GM21786 (cell line): ENCODE data around the gene ANKFN1.

ENCODE experiments used
- ATAC-seq: cut with Tn5 transposase; IDR thresholded peaks from one replicate; pipeline ENCODE4 v1.9.1; 2021; ENCODE audit not compliant: unreplicated experiment

ANKFN1 gene

DNA sequence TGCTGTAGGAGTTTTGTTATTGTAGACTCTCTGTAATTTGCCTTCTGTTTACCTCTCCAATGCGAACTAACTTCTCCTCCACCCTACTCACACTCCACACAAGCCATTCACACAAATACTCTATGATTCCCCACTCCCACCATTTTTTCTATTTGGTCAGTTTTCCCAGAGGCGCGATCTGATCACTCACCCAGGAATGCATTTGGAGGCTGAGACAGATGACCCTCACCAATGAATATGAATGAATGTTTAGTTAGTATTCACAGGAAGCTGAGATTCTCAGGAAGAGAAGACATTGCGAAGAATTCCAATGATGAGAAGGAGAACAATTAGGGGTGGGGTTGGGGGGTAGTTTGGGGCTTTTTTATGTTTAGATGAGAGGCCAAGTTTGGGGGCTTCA is 10.5 kb upstream of the ANKFN1 start:
- ATAC-seq: no peak

DNA sequence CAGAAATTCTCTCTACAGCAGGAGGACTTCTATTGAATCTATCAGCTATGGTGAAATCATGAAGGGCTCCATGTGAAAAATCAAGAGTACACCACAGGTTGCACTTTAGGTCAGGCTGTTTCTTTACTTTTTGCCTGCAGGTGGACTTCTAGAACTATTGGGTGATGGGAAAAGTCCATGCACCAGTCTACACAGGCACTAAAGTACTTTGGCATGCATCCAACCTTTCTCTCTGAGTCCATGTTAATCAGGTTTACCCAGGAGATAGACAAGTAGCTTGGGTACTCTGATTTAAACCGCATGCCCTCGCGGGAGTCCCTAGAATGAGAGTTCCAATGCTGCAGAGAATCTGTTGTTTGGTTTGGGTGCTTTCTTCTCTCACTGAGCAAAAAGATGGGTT is 9.1 kb upstream of the ANKFN1 start:
- no peak for ATAC-seq

DNA sequence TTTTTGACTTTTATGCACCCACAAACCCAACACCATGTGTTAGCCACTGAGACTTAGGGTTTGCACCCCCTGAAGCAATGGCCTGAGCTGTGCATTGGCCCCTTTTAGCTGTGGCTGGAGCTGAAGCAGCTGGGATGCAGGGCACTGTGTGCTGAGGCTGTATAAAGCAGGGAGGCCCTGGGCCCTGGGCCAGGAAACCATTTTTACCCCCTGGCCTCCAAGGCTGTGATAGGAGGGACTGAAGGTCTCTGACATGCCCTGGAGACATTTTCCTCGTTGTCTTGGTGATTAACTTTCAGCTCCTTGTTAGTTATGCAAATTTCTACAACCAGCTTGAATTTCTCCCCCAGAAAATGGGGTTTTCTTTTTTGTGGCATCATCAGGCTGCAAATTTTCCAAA is 6.7 kb upstream of the ANKFN1 start:
- no peak for ATAC-seq

DNA sequence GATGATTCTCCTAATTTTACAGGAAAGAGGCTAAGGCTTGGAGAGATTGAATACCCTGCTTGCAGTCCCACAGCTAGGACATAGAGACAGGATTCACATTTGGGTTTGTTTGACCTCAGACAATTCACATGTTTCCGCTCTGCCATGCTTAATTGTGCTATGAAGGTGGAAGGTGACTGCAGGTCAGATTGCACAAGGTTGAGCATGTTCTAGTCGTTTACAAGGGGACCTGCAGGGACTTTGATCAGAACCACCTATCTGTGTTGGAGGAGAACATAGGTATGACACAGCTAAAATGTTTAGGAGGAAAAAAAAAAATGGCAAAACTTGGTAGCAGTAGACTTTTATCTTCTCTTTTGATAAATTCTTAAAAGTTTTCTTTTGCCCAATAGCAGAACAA is 4.9 kb upstream of the ANKFN1 start:
- ATAC-seq: no peak

DNA sequence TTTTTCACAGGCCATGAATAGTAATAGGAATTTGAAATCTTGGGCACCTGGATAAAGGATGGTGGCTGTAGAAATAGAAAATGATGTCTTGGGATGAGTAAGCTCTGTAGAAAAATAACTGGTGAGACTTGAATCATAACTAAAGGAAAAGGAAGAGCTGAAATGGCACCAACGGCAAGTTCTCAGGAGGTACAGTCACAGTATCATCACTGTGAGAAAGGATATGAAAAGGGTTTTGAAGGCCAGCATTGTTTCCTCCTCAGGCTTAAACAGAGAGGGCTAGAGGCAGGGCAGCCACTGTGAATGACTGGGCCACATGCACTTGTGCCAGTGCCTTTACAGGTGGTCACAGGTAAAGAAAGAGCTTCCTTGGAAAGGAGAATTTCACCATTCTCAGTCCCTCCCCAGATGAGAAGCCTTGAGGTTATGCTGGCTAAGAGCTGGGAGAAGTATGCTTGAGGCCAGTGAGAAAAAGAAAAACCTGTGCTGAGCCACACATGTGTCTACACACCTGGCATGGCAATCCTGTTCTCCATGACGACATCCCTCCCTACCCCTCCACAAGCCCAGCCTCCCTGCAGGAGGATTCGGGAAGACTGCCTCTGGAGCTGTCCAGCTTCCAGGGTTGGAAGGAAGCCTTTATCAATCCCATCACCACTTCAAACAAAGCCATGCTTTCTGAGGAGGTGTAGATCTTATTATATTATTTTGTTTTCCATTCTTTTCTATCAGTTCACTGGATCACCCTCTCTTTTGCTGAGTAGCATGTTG is 3.8 kb upstream of the ANKFN1 start:
- no peak for ATAC-seq

DNA sequence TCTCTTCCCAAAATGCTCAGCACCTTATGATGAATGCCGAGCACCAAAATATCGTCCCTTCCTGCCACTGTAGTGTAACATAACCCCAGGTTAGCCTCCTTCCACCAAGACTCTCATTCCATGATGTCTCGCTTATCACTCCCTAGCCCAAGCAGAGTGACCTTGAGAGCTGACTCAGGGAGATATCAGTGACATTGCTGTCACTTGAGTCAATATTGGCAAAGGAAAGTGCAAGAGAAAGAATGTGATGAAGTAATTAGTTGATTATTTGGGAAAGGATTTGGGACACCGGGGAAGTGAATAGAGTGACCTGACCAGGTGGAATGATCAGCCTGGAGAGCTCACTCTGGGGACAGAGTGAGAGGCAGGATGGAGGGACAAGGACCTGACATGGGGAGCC is 2.6 kb upstream of the ANKFN1 start:
- no peak for ATAC-seq

DNA sequence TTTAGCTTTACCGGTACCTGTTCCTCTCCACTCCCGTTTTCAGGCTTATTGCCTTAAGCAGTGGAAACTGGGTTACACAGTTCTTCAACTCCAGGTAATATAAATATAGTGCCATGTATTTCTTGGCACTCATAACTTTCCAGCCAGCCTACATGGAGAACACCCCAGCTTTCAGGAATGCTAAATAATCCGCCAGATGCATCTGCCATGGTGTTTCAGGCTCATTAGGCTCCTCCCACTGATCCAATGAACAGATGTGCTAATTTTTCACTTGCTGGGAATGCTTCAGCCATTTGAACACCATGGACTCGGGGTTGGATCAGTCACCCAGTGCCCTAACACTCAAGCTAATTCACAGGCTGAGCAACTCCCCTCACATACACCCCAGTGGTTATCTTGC is 4.6 kb downstream of the ANKFN1 start:
- ATAC-seq: no peak

DNA sequence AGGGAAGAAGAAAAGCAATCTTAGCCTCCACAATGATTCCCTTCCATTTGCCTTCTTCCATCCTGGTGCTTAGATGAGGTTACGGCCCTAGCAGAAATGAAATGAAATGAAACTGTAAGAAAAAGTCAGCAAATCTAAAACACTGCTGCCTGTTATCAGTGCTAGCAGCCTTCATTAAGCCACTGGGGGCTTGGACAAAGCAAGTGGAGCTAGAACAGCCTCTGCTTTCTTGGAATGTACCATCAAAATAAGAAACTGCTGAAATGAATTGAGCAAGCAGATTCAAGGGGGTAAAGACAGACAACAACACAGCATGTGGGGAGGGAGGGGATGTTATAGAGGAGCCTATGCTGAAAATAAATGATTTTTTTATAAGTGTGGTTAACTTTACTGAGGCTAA is 5.1 kb downstream of the ANKFN1 start:
- no peak for ATAC-seq

DNA sequence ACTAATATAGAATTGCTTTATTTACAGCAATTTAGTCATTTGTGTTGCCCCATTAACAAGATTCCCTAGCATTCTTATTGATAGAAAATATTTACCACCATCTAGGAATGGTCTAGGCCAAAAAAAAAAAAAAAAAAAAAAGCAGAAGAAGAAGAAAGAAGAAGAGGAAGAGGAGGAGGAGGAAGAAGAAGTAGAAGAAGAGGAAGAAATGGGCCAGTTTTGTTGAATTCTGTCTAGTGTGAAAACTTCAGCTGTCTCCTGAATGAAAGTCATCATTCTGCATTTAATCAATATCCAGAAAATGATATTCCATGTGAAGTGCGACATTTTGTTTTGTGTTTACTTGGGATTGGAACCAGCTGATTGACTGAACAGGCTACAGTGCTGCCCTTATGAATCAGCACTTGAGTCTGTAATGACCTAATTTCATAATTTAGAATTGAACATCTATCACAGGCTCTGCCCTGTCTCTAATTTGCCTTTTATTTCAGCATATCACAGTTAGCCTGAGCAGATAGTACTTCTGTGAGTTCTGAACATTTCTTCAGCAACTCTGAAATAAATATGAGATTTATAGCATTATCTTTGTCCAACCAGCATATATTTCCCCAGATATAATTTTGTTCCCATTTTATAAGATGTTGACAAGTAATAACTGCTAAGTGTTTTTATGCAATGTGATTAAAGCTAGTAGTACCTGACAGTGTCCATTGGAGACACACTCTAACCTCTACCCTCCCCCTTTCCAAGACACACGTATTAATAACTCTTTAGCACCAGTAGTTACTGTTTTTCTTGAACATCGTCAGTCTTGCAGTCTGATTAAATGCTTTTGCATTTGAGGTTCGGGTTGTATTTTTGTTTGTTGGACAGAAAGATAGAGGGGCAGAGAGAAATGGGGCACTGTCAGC is 5.9 kb downstream of the ANKFN1 start:
- no peak for ATAC-seq

DNA sequence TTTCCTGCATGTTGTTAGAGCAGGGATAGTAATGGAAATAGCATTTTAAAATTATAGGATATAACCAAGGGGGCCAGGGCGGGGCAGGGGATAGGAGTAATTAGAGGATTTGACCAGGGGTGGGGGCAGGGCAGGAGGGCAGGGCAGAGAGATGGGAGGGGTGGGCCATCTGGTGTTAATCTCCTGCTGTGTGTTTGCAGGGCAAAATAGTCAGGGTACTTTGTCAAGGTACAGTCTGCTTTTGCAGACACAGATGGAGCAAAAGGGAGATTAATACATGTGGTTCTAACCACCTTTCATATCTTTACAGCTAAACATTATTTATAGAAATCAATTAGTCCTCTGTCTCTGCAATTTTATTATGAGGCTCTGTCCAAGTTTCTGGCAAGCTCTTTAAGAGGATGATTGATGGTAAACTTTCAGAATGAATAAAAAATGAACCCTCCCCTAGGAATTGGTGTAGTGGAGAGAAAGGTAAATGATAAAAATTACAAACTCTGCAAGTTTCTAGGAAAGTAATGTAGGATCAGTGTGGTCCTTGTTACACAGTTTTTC is 6.6 kb downstream of the ANKFN1 start:
- no peak for ATAC-seq

DNA sequence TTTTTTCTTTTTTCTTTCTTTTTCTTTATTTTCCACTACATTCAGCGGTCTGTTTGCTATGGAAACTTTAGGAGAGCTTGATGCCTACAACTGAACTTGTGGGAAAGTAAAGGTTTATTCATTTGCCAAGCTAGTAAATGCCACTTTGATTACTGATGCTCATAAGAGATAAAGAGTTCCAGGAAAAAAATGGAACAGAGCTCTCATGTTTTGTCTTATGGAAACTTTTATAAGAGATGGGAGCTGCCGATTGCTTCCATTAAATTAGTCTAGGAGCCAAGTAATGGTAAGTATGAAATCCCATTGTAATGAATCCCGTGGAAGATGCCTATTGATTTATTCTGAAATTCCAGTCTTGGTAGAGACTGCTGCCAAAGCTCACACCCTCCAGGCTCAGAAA is 7.1 kb downstream of the ANKFN1 start:
- ATAC-seq: no peak

DNA sequence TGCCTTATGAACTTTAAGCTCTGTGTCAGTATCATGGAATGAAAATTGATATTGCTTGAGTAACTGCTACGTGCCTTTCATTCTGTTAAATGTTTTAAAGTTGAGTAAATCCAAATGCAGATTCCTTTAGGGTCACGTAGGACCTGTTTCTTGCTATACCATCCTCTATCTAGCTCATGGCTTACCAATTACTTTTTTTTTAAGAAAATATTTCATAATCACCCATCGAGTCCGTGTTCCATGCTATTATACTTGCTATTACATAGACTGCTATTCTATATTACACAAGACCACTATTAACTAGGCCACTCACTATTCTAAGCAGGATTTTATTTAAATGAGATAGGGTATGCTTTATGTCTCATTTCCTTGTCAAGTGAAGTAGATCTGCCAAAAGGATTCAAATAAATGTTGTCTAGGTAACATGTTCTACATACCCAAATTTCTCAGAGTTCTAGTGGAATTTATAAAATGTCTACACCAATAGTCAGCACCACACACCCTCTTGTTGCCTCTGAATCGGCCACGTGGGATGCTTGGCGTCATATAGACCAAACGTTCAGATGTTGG is 11.9 kb downstream of the ANKFN1 start:
- no peak for ATAC-seq

DNA sequence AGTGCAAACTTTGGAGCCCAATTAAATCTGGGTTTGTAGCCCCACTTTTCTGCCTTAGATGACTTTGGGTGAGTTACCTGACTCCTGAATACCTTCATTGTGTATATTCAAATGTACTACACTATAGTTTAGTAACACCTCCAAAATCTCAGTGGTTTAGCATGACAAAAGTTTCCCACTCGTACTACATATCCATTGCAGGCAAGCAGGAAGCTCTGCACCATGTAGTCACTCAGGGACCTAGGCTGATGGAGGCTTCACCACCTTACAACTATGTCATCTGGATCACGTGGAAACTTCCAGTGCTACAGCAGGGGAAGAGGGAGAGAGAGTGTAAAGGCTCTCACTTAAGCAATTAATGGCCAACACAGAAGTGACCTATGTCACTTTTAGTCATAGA is 14.2 kb downstream of the ANKFN1 start:
- no peak for ATAC-seq

DNA sequence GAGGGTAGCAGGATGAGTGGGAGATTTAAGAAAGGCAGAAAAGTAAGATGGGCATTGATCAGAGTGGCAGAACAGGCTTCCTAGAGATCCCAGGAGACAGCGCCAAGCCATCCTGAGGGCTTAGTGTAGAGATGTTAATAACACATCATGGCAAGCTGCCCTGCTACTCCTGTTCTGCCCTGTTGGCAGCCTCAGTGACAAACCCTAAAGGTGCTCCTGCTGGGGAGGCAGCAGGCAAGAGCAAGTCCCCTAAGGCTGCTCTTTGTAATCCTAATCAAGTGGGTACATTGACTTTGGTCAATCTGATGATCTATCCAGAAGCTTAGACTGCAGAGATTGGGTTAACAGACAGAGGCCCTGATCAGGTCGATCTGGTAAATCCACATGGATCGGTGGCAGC is 16.3 kb downstream of the ANKFN1 start:
- ATAC-seq: no peak

DNA sequence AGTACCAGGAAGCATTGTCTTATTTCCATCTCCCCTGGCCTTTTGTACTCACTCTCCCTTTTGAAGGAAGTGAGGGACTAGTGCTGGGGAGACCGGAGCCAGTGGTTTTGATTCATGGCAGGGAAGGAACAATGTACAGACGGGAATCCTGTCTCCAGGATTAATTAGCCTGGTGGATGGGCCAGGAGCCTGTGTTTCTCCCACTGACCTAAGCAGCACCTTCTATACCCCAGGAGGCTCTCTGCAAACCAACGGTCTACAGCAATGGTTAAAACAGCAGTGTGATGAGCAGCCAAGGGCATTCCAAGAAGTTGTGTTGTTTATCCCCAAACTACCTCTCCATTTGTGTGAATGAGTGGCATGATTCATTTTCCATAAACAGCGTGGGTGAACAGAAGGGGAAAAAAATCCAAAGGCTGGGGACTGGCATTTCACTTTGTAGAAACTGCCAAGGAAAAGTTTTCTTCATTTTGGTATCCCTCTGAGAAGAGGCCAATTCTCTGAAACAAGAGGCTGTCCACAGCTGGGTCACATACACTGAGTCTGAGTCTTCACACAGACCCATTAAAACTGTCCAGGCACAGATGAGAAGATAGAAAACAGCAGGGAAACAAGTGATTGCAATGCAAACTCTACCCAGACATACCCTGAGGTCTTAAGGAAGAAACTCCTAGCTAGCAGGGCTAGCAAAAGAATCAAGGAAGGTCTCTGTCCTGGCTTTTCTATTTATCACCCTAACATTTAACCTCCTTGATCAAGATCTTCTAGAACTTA is 18.1 kb downstream of the ANKFN1 start:
- no peak for ATAC-seq

DNA sequence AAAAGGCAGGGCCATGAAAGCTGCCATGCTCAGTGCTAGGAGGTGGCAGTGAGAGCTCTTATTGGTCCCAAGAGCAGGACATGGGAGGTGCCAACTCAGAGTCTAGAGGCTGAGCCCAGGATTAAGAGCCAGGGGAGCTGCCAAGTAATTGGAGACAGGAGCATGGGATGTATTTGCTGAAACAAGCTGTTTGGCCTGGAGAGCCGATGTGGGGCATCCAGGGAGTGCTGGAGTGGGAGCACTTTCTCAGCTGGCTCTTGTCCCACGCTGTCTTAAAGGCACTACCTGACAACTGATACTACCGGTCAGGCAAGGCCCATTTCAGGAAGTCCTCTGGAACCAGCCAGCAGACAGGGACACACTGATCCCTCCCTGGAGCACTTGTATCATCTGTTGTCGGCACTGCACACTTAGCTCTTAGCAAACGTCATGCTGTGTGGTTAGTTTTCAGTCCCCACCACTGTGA is 19.3 kb downstream of the ANKFN1 start:
- ATAC-seq: no peak

DNA sequence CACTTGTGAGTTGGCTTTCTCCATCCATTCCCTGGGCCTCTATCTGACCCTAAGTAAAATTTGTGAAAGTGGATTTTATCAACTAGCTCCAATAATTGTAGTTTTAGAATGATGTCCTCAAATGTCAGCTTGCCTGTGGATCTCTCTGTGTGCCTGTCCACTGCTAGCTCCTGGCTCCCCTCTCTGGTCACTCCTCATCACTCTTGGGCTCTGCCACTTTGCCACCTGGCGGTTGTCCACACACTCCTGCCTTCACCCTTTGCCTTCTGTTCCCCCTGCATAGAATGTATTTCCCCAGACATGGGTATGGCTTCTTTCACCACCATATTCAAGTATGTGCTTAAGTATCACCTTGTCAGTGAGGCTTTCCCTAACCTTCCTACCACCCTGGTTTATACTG is 19.8 kb downstream of the ANKFN1 start:
- no peak for ATAC-seq

DNA sequence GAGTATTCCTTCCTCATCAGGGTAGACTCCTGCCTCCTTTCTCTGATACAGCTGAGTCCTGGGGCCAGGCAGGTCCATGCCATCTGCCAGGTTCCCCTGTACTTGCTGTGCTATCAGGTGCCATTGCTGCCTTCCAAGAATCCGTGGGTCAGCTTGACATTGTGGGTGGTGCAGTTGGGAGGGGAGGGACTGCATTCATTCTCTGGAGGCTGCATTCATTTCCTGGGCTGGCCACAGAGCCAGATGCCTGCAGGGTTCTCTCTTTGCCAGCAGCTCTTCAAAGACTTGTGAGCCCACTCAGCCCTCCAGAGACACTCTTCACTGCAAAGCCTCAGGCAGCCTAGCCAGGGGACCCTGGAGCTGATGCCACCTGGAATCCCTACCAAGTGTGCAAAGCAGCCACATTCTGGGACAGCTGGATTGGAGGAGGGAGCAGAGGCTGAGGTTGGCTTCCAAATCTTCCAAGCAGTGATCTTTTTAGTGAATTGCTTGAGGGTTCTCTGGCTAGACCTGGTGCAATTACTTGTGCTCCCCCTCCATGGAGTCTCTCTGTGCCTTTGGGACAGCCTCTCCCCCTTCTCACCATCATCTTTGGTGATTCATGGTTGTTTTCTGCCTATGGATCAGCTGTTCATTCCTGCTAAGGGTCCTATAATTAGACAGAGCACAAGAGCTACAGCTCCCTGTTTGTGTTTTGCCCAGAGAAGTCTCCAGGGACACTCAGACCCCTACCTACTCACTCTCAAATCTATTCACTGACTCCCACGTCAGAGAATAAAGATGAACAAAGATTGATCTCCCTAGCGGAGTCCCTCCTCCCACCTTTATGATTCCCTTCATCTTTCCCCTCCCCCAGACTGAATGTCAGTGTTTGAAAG is 20.9 kb downstream of the ANKFN1 start:
- ATAC-seq: no peak

DNA sequence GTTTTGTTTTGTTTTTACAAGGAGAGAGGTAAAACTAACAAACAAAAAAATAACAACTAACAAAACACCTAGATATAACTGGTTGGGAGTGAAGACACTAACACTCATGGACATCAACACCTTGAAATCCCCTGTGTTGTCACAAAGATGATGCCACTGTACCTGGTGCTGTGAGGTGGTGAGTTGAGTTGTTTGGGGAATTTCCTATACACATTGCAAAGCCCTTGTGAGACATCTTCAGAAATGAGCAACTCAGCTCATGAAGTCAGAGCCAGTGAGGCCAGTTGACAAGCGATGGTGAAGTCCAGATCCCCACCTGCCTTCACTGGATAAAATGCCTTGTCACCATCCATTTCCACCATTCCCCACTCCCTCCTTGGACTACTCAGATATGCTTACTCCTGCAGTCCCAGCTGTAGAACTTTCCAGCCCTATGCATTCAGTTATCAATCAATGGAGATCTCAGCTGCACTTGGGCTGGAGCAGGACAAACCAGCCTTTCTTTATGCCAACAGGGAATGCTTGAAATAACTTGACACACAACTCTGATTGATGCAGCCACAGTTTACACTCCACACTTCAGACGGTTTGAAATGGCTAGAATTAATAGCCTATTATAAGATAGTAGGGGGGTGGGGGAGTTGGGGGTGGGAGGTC is 22.2 kb downstream of the ANKFN1 start:
- ATAC-seq: no peak
